Large intestine (tissue), 3 donors: ENCODE data around the gene DOK1. TPM values are rescaled to one million over a fixed set of nuclear protein-coding genes. Genes with fewer than 3 reads are reported as not detected.

Experiments
- DNase-seq, 2 donors: peaks; one replicate each; pipeline versions ENCODE4 v3.0.0 to v3.0.0-alpha.2; 2013
- H3K27ac ChIP-seq: one replicate; pipeline ENCODE4 v1.5.1; 2013; ENCODE audit warnings: low read length
- H3K27me3 ChIP-seq: 2 replicates; pipeline ENCODE4 v1.6.1; 2013; ENCODE audit warnings: low read length; ENCODE audit not compliant: control insufficient read depth, insufficient read depth
- H3K36me3 ChIP-seq: 2 replicates; pipeline ENCODE4 v1.6.1; 2013; ENCODE audit warnings: low read length; ENCODE audit not compliant: control insufficient read depth, insufficient read depth
- H3K4me1 ChIP-seq: one replicate; pipeline ENCODE4 v1.6.1; 2013; ENCODE audit warnings: low read length; ENCODE audit not compliant: control insufficient read depth, insufficient read depth
- H3K4me3 ChIP-seq: one replicate; pipeline ENCODE4 v1.5.1; 2013; ENCODE audit warnings: low read length
- H3K9me3 ChIP-seq: one replicate; pipeline ENCODE4 v1.6.1; 2013; ENCODE audit warnings: mild to moderate bottlenecking, low read depth, low read length, moderate library complexity; ENCODE audit not compliant: control insufficient read depth
- WGBS: methylation state at CpG from one replicate; pipeline ENCODE4 v1.1.5; 2013; ENCODE audit warnings: low lambda C conversion rate; ENCODE audit not compliant: insufficient coverage; 5-methylcytosine and 5-hydroxymethylcytosine counted together
- polyA plus RNA-seq: library from polyadenylated mRNA; unstranded; fragments of 120-200 nt; gene quantifications from one replicate; pipeline ENCODE4 v1.2.1, GENCODE V29; 2013

Gene DOK1
- polyA plus RNA-seq, 1 donor = 6.4 TPM

DNA sequence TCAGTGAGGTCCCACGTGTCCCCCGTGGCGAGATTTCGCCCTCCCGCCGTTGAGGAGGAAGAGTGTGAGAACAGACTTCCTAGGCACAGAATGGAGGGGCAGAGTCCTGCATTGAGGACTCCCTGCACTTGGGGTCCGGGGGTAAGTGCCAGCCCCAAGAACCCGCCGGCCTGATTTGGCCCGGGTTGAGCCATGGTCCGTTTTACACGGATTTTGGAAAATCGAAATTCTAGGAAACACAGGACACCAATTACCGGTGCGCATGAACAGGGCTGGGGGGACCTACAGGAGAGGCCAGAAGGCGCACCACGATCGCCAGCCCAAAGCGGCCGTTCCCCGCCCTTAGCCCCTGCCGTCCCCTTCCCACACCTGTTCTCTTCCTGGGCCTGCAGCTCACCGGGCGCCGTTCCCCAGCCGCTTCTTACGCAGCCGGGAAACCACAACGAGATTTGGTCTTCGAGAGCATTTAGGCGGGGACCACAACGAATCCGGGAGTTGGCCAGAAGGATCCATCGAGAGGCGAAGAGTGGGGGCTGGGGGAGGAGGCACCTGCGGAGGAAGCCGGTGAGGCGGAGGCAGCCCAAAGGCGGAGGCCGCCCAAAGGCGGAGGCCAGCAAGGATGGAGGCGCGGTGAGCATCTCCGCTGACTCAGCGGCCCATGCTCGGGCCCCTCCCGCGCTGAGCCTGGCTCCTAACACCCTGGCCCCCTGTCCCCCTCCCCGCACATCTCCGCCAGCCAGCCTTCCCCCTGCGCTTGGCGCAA is 40.7 kb upstream of the DOK1 start:
- Histone ChIP-seq H3K9me3 (peaks cover 23% of the 10 kb centered on the region), H3K4me3 (no peak overlapping the region), H3K27ac (peak overlapping the region; percentile 35), H3K27me3 (peaks cover 94% of the 10 kb centered on the region), H3K36me3 (no peaks in the 10 kb centered on the region), H3K4me1 (peaks cover 5% of the 10 kb centered on the region)
- no CpG with 5 or more reads among the region's 52 CpGs for WGBS
- DNase-seq = no peak

DNA sequence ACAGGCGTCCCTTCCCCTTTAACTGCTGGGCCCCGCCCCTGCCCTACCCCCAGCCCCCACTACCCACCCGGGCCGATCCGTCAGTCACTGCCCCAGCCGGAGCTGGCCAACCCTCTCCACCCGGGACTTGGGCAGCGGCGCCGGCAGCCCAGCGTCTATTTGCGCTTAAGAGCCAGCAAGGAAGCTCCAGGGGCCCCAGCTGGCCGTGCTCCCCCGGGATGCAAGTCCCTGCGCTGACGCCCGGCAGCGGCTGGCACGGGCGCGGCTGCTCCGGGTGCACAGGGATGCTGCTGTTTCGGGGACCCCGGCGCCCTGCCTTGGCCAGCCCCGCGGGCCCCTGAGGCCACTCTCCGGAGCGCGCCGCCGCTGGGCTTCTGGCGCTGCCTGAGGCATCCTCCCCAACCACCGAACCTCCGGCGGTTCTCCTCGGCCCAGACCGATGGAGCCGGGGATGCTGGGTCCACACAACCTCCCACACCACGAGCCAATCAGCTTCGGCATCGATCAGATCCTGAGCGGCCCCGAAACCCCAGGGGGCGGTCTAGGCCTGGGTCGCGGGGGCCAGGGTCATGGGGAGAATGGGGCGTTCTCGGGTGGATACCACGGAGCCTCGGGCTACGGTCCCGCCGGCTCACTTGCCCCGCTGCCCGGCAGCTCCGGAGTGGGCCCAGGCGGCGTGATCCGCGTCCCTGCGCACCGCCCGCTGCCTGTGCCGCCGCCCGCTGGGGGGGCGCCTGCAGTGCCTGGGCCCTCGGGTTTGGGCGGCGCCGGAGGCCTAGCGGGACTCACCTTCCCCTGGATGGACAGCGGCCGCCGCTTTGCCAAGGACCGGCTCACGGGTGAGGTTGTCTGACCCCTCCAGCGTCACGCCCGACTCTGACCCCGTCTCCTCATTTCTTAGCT is 39.9 kb upstream of the DOK1 start, which contains the start of gene TLX2:
TSS of gene TLX2 (plus strand) at position 83 of the 903 bp plus-strand sequence. CDS start at position 440, 357 bp downstream.
- WGBS = no CpG with 5 or more reads among the region's 82 CpGs
- Histone ChIP-seq H3K27me3 (peaks cover 95% of the 10 kb centered on the region), H3K4me1 (peaks cover 5% of the 10 kb centered on the region), H3K36me3 (no peaks in the 10 kb centered on the region), H3K4me3 (no peak within 1 kb of the TSS), H3K27ac (peak within 1 kb of the TSS; percentile 35), H3K9me3 (peaks cover 23% of the 10 kb centered on the region)
- DNase-seq = no peak

DNA sequence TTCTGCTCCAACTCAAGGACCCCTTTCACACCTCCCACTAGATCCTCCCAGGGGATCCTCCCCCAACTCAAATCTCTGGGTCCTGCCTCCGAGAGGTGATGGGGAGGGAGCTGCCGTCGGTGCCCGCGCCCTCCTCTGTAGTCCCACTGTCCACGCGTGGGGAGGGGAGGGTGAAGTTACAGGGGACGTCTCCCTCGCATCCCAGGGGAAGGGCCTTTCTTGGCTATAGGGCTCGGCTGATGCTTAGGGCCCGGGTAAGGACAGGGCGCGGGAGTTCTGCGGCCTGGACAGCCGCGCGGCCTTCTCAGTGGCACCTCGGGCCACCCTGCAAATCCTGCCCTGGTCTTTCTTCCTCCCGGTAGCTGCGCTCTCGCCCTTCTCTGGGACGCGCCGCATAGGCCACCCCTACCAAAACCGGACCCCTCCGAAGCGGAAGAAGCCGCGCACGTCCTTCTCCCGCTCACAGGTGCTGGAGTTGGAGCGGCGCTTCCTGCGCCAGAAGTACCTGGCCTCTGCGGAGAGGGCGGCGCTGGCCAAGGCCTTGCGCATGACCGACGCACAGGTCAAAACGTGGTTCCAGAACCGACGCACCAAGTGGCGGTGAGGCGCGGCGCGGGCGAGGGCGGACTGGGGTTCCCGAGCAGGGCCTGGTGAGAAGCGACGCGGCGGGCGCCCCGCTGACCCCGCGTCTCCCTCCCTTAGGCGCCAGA is 39.1 kb upstream of the DOK1 start:
- Histone ChIP-seq H3K27ac (no peak overlapping the region), H3K4me1 (peaks cover 5% of the 10 kb centered on the region), H3K27me3 (peaks cover 89% of the 10 kb centered on the region), H3K4me3 (no peak overlapping the region), H3K9me3 (peaks cover 23% of the 10 kb centered on the region), H3K36me3 (no peaks in the 10 kb centered on the region)
- no CpG with 5 or more reads among the region's 60 CpGs for WGBS
- DNase-seq = peak in 1 of 2 donors; percentile 47

DNA sequence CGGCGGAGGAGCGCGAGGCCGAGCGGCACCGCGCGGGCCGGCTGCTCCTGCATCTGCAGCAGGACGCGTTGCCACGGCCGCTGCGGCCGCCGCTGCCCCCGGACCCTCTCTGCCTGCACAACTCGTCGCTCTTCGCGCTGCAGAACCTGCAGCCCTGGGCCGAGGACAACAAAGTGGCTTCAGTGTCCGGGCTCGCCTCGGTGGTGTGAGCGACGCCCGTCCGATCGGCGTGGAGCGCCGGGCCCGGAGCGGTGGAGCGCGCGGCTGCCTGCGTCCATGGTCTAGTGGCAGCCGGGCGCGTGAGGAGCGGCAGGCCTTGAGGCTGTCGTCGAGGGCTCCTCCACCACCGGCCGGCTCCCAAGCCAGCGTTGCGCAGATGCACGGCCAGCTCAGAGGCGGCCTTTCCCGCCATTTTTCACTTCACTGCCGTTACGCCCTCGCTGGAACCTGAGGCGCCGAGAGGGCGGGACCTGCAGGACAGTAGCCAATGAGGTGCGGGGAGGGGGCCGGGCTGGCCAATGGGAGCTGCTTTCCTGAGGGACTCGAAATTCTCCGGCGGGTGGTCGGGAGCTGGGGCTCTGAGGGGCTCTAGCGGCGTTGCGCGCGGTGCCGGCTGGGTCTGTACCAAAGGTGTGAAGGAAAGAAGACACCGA is 38.4 kb upstream of the DOK1 start:
- no peaks in the 10 kb centered on the region for H3K36me3 ChIP-seq
- WGBS = no CpG with 5 or more reads among the region's 72 CpGs
- peak; percentile 36 to 61 for DNase-seq
- peaks cover 5% of the 10 kb centered on the region for H3K4me1 ChIP-seq
- H3K27me3 ChIP-seq = peaks cover 85% of the 10 kb centered on the region
- H3K27ac ChIP-seq = no peak overlapping the region
- H3K9me3 ChIP-seq = peaks cover 23% of the 10 kb centered on the region
- no peak overlapping the region for H3K4me3 ChIP-seq

DNA sequence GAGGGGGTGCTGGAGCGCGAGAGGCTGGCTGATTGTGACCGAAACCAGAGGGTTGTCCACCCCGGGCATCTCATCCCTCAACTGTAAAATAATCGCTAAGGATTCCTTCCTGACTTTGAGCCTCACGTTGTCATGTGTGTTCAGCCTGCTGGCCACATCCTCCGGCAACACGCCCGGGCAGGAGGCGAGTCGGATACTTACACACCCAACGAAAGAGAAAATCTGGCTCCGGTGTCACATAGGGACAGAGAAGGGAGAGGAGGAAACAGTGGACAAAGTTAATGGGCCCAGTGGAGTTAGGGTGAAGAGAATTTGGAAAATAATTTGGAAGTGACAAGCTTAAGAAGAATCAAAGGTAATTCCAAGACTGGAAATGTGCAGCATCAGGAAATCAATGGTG is 37.9 kb upstream of the DOK1 start:
- DNase-seq = no peak
- Histone ChIP-seq H3K4me1 (peaks cover 5% of the 10 kb centered on the region), H3K36me3 (no peaks in the 10 kb centered on the region), H3K4me3 (no peak overlapping the region), H3K27ac (no peak overlapping the region), H3K9me3 (peaks cover 23% of the 10 kb centered on the region), H3K27me3 (peaks cover 80% of the 10 kb centered on the region)
- no CpG with 5 or more reads among the region's 13 CpGs for WGBS

DNA sequence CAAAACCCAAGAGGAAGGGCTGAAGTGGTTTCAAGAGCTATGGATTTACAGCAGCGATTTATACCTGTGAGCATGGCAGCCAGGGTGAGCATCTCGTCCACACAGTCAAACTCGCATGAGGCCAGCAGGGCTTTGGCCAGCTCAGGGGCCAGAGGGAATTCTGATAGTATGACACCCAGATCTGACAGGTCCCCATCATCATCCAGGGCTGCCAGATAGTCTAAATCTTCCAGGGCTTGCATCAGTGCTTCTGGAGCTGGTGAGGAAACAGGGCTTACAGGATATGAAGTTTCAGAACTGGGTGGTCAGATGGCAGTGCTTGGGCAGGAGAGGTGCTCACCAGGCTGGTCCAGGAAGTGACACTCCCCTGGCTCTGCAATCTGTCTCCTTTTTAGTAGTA is 32.0 kb upstream of the DOK1 start:
- Histone ChIP-seq H3K36me3 (peaks cover 14% of the 10 kb centered on the region), H3K9me3 (no peaks in the 10 kb centered on the region), H3K4me1 (no peaks in the 10 kb centered on the region), H3K4me3 (no peak overlapping the region), H3K27me3 (peaks cover 23% of the 10 kb centered on the region), H3K27ac (no peak overlapping the region)
- DNase-seq = no peak
- WGBS = no CpG with 5 or more reads among the region's 3 CpGs

DNA sequence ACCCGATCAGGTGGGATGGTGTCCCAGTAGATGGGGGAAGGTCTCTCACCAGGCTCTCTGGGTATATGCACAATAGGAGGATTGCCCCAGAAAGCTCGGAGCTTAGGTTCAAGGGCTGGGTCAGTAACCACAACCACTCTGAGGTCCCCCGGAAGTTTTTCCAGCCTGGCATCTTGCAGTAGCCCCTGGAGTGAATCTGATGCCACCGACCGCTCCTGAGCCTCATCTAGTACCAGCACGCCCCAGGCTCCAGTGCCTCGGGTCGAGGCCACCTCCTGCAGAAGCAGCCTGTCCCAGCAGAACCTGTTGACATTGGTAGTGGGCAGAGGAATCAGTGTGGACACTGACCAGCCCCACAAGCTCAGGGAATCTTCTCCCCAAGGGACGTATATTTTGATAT is 30.5 kb upstream of the DOK1 start:
- Histone ChIP-seq H3K36me3 (peaks cover 22% of the 10 kb centered on the region), H3K27me3 (peaks cover 10% of the 10 kb centered on the region), H3K4me1 (peaks cover 8% of the 10 kb centered on the region), H3K9me3 (no peaks in the 10 kb centered on the region), H3K27ac (no peak overlapping the region), H3K4me3 (no peak overlapping the region)
- DNase-seq = no peak
- no CpG with 5 or more reads among the region's 9 CpGs for WGBS

DNA sequence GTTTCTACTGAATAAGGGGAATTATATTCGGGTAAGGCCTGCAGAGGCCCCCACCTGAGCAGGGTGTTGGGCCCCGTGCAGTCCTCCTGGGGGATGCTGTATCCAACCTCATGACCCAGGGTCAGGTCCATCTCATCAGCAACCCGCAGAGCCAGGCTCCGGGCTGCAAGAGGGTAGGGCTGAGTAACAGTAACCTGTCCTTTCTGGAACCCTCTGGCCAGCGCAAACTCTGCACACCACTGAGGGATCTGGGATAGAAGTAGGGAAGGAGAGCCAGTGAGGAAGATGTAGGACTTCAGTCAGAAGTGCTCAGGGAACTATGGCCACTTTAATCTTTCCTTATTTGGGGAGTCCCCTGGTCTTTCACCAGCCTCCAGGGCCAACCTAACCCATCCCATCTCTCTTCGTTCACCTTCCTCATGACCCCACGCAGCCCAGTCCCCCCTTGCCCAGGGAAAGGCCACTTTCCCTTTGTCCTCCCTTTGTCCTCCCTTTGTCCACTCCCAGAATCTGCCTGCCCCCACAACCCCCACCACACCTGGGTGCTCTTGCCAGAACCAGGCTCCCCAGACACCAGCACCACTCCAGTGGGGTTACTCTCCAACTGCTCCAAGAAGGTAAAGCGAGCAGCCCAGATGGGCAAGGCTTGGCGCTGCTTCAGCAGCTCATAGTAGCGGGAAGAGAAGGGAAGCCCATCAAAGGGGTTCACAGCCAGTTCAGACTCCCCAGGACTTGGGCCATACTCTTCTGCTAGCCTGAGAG is 29.4 kb upstream of the DOK1 start:
- Histone ChIP-seq H3K9me3 (no peaks in the 10 kb centered on the region), H3K4me3 (peak overlapping the region; percentile 8), H3K27ac (no peak overlapping the region), H3K4me1 (peaks cover 8% of the 10 kb centered on the region), H3K27me3 (peaks cover 3% of the 10 kb centered on the region), H3K36me3 (peaks cover 22% of the 10 kb centered on the region)
- WGBS = no CpG with 5 or more reads among the region's 10 CpGs
- DNase-seq = no peak

DNA sequence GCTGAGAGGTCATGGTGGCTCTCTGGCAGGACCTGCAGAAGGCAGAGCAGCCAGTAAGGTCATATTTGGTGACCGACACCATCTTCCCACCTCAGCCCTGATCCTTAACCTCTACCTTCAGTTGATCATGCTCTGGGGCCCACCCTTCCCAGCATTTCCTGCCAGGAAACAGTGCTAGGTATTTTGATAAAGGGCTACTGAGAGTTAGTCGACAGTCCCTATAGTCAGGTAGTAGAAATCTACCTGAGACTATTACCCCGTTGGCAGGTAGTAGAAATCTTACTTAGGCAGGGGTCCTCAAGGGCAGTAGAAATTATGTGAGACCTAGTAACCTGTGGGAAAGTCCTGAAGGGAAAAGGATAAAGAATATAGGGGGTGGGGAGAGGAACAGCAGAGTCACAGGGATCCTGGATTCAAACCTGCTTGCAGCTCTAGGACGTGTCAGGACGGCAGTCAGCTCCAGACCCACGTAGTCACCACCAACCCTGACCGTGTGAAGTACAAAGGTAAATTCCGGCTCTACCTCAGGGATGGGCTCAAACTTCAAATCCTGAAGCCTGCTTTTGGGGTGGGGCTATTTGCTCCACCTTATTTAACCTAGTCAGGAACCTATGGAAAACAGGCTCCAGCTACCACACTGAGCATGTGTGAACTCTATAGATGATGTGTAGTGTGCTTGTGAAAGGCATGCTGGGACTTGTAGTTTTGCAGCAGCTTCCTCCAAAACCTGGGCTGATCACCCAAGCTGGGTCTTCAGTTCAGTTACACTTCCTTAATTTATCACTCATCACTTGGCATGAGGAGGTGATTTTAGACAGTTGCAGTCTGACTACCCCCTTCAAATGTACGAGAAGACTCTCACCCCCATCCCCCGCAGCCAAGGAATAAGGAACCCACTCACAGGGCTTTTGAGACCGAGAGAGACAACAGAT is 28.5 kb upstream of the DOK1 start, which contains the start of gene DQX1:
TSS of gene DQX1 (minus strand) at position 515 of the 932 bp plus-strand sequence. CDS start at position 13, 502 bp downstream.
- no CpG with 5 or more reads among the region's 11 CpGs for WGBS
- peak within 1 kb of the TSS; percentile 20 for H3K27ac ChIP-seq
- no peaks in the 10 kb centered on the region for H3K9me3 ChIP-seq
- peaks cover 12% of the 10 kb centered on the region for H3K4me1 ChIP-seq
- no peaks in the 10 kb centered on the region for H3K27me3 ChIP-seq
- peak; percentile 79 to 88 for DNase-seq
- peak within 1 kb of the TSS; percentile 8 for H3K4me3 ChIP-seq
- H3K36me3 ChIP-seq = peaks cover 22% of the 10 kb centered on the region
